Stomach (tissue), 9 donors: Measurements from ENCODE around the gene GRB14. TPM values are rescaled to one million over a fixed set of nuclear protein-coding genes. Genes with fewer than 3 reads are reported as not detected.

ENCODE experiments used
- DNase-seq, 2 donors: peaks; one replicate each; pipeline versions ENCODE4 v3.0.0 to v3.0.0-alpha.2; 2013 to 2019
- H3K27ac ChIP-seq, 5 donors: fragments of 200-600 bp in 4 of 5; sonication (generic) in 4 of 5; one replicate each; pipeline ENCODE4 v1.5.1; 2013 to 2019; ENCODE audit warnings: mild to moderate bottlenecking in 1 of 5, moderate library complexity in 1 of 5
- H3K27me3 ChIP-seq, 3 donors: fragments of 200-600 bp; sonication (generic); one replicate each; pipeline ENCODE4 v1.5.1; 2017 to 2019; ENCODE audit warnings: mixed run types in 1 of 3
- H3K36me3 ChIP-seq, 4 donors: fragments of 200-600 bp; sonication (generic); 1 replicate in 3 of 4; 2 replicates in 1 of 4; pipeline ENCODE4 v1.5.1; 2016 to 2019
- H3K4me1 ChIP-seq, 4 donors: fragments of 200-600 bp; sonication (generic); one replicate each; pipeline ENCODE4 v1.5.1; 2016 to 2019
- H3K4me3 ChIP-seq, 4 donors: fragments of 200-600 bp; sonication (generic) in 3 of 4; one replicate each; pipeline ENCODE4 v1.5.1; 2016 to 2019; ENCODE audit warnings: mild to moderate bottlenecking in 1 of 4
- H3K9me3 ChIP-seq, 4 donors: fragments of 200-600 bp; sonication (generic); one replicate each; pipeline ENCODE4 v1.5.1; 2016 to 2019
- EP300 ChIP-seq: sonication (generic); formaldehyde crosslinking; IDR thresholded peaks from one replicate; pipeline ENCODE4 v1.6.1; 2017; ENCODE audit warnings: antibody characterized with exemption
- POLR2A ChIP-seq, 4 donors: fragments of 450-650 bp; IDR thresholded peaks; one replicate each; pipeline ENCODE4 v1.6.1; 2016; ENCODE audit warnings: antibody characterized with exemption in 4 of 4, control low read depth in 2 of 4, mild to moderate bottlenecking in 1 of 4, moderate library complexity in 1 of 4
- POLR2AphosphoS5 ChIP-seq, 3 donors: sonication (generic); formaldehyde crosslinking; IDR thresholded peaks; one replicate each; pipeline ENCODE4 v1.6.1; 2016; ENCODE audit warnings: antibody characterized with exemption in 3 of 3
- whole genome bisulfite sequencing, 5 donors: extraction: QIAGEN DNeasy Blood & Tissue Kit in 3 of 5; methylation state at CpG; one replicate each; pipeline versions ENCODE4 v1.1.5 to v1.1.7; 2013 to 2018; 5-methylcytosine and 5-hydroxymethylcytosine counted together
- intact Hi-C: fragments of 100-400 bp; cut with DNase I; formaldehyde crosslinking; loops from one replicate; pipeline ENCODE4 v1.15.1; 2023; ENCODE audit warnings: low total_unique reads
- polyA plus RNA-seq, 3 donors: library from polyadenylated mRNA; stranded (reverse); fragments of 200-250 nt; gene quantifications; one replicate each; pipeline ENCODE4 v1.2.3, GENCODE V29; 2013
- total RNA-seq, 5 donors: library from RNA; depleted of rRNA; stranded (reverse); fragments of >200 nt; gene quantifications; one replicate each; pipeline versions ENCODE4 v1.1.0 to v1.2.3, GENCODE V29; 2014 to 2016
- TF ChIP-seq, protein P1 (sequence below), 7 experiments: fragments of 450-650 bp in 4 of 7; fragments of 200-600 bp in 3 of 7; sonication (generic) in 3 of 7; IDR thresholded peaks; one replicate each; pipeline ENCODE4 v1.5.1; 2016 to 2019; ENCODE audit warnings: antibody characterized with exemption in 7 of 7, control low read depth in 2 of 7, mild to moderate bottlenecking in 1 of 7
- donor health status: healthy with polysubstance abuse.
- donor health status: Bipolar disorder and iron deficiency.
- donor health status: healthy.

Gene GRB14
- total and polyA plus RNA-seq, 8 donors = 0.62 to 32.7 (median 3.3) TPM; not detected in 2

DNA sequence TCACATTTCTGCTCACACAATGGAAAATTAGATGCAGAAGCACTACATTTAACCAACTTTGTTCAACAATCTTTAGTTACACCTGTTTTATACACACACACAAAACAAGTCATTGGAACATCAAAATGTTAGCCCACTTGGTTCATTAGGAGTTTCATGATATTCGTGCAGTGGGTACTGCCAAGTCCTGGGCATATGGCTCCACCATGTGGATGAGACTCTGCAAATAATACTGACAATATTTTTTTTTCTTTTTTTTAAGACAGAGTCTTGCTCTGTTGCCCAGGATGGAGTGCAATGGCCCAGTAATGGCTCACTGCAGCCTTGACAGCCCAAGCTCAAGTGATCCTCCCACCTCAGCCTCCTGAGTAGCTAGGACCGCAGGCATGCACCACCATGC is 34.5 kb upstream of the GRB14 start:
- Histone ChIP-seq H3K9me3 (peaks cover 0 to 27% (median 7%) of the 10 kb centered on the region in 4 donors), H3K36me3 (peaks cover 0 to 5% (median 0%) of the 10 kb centered on the region in 4 donors), H3K4me1 (no peaks in the 10 kb centered on the region), H3K27me3 (no peaks in the 10 kb centered on the region), H3K27ac (no peak overlapping the region), H3K4me3 (no peak overlapping the region)
- DNase-seq = no peak
- intact Hi-C loops = no loop called here
- 87 to 95% (median 93%) methylated on average over 2 of the region's 2 CpGs for WGBS, 5 donors
- TF ChIP-seq POLR2A (IDR thresholded peaks at IDR 0.05) = no peak
- TF ChIP-seq EP300 = no peak
- no peak for TF ChIP-seq POLR2AphosphoS5 (IDR thresholded peaks at IDR 0.05)
- TF ChIP-seq, protein P1, sequence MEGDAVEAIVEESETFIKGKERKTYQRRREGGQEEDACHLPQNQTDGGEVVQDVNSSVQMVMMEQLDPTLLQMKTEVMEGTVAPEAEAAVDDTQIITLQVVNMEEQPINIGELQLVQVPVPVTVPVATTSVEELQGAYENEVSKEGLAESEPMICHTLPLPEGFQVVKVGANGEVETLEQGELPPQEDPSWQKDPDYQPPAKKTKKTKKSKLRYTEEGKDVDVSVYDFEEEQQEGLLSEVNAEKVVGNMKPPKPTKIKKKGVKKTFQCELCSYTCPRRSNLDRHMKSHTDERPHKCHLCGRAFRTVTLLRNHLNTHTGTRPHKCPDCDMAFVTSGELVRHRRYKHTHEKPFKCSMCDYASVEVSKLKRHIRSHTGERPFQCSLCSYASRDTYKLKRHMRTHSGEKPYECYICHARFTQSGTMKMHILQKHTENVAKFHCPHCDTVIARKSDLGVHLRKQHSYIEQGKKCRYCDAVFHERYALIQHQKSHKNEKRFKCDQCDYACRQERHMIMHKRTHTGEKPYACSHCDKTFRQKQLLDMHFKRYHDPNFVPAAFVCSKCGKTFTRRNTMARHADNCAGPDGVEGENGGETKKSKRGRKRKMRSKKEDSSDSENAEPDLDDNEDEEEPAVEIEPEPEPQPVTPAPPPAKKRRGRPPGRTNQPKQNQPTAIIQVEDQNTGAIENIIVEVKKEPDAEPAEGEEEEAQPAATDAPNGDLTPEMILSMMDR (IDR thresholded peaks at IDR 0.05) = no peak

DNA sequence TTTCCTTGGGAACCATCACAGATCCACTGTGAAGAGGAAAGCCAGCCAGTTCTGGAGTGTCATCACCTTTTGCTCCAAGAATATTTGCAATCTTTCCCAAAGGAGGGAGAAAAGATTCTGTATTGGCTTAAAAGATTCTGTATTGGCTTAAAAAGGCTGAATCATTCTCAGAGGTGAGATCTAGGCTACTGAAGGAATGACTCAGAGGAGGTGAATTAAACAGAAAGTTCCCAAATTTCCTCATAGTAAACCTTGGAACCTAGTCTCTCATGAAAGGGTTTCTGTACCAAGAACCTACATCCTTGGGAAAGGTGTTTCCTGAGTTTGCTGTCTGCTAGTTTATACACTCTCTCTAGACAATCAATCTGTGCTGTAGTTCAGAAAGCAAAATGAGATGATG is 34.1 kb upstream of the GRB14 start:
- peaks cover 0 to 5% (median 0%) of the 10 kb centered on the region in 4 donors for H3K36me3 ChIP-seq
- peaks cover 0 to 31% (median 10%) of the 10 kb centered on the region in 4 donors for H3K9me3 ChIP-seq
- DNase-seq = no peak
- intact Hi-C loops = no loop called here
- TF ChIP-seq EP300 (no peak), POLR2A (IDR thresholded peaks at IDR 0.05) (no peak), POLR2AphosphoS5 (IDR thresholded peaks at IDR 0.05) (no peak)
- TF ChIP-seq, protein P1 (IDR thresholded peaks at IDR 0.05) = no peak
- H3K4me3 ChIP-seq = no peak overlapping the region
- H3K4me1 ChIP-seq = no peaks in the 10 kb centered on the region
- no peaks in the 10 kb centered on the region for H3K27me3 ChIP-seq
- H3K27ac ChIP-seq = no peak overlapping the region

DNA sequence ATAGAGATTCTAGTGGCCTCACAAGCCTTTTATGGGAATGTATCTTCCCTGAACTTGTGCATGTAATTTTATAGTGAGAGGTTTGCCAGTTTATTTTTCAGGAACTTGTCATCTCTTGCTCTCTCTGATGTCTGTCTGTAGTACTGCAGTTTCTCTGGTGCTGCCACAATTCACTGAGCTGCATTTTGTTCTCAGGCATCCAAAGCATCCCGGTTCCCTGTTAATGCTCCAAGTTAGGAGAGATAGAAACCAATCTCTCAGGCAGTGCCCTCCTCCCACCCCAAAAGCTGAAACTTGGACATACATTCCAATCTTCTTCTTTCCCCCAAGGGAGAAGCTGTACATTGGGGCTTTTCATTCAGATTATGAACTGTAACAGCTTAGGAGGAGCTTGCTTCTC is 30.1 kb upstream of the GRB14 start:
- Histone ChIP-seq H3K27me3 (no peaks in the 10 kb centered on the region), H3K9me3 (peaks cover 0 to 59% (median 34%) of the 10 kb centered on the region in 4 donors), H3K4me1 (no peaks in the 10 kb centered on the region), H3K4me3 (no peak overlapping the region), H3K36me3 (no peaks in the 10 kb centered on the region), H3K27ac (no peak overlapping the region)
- TF ChIP-seq, protein P1 (IDR thresholded peaks at IDR 0.05) = no peak
- TF ChIP-seq POLR2AphosphoS5 (IDR thresholded peaks at IDR 0.05) = no peak
- no peak for DNase-seq
- 69 to 81% (median 74%) methylated on average over 1 of the region's 1 CpG for WGBS, 5 donors
- intact Hi-C loops = no loop called here

DNA sequence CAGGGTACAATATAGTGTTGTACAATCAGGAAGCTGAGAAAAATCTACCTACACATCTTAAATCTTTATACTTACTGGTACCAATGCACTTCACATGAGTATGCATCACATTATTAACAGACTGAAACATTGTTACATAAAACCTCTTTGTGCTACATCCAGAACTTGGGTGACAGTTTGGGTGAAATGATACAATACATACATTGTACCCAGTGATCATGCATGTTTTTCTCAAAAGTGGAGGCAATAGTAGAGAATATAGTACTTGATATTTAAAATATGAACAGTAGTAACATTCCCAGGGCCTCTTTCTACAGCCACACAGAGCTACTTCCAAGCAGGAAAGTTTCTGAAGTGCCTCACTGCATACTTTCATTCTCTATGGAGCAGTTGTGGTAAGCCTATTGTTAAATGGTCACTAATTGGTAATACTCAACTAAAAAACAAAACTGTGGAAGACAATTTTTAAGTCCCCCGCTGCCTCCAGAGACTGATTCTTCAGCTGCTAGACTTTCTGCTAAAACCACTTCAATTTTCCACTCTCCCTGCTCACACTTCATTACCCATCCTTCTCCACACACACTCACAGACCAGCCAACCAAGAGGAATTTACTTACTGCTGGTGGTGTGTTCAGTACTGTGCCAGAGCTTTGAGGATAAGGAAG is 22.9 kb upstream of the GRB14 start:
- peaks cover 0 to 17% (median 12%) of the 10 kb centered on the region in 4 donors for H3K9me3 ChIP-seq
- no peak overlapping the region for H3K4me3 ChIP-seq
- TF ChIP-seq POLR2A (IDR thresholded peaks at IDR 0.05) (no peak), EP300 (no peak), POLR2AphosphoS5 (IDR thresholded peaks at IDR 0.05) (no peak)
- TF ChIP-seq, protein P1 (IDR thresholded peaks at IDR 0.05) = no peak
- no peaks in the 10 kb centered on the region for H3K36me3 ChIP-seq
- H3K27ac ChIP-seq = no peak overlapping the region
- no peaks in the 10 kb centered on the region for H3K27me3 ChIP-seq
- H3K4me1 ChIP-seq = no peaks in the 10 kb centered on the region
- WGBS, 5 donors = 88 to 98% (median 93%) methylated on average over 1 of the region's 1 CpG
- intact Hi-C loops = no loop called here
- DNase-seq = no peak
